ENCODE data around the gene OR8A1. TPM values are rescaled to one million over a fixed set of nuclear protein-coding genes. Genes with fewer than 3 reads are reported as not detected.
A peak's percentile ranks its signal among the peaks of the same experiment; 100 is the strongest.

Gene OR8A1
- total RNA-seq, 6 donors from 2014 or later = not detected

- Histone ChIP-seq H3K9me3 (no peaks in the 10 kb centered on the region), H3K27me3 (no peaks in the 10 kb centered on the region), H3K36me3 (no peaks in the 10 kb centered on the region), H3K27ac (no peak overlapping the region), H3K4me3 (no peak overlapping the region), H3K4me1 (no peaks in the 10 kb centered on the region)
- DNase-seq = no peak
- ATAC-seq (ENCODE audit: low FRiP score in 2 of 2) = peak in 1 of 2 donors; percentile 31
- 70 to 71% methylated on average over 9 to 10 of the region's 10 CpGs for WGBS, 2 donors
- no peak for TF ChIP-seq EP300 (IDR thresholded peaks at IDR 0.05)
- TF ChIP-seq CTCF (IDR thresholded peaks at IDR 0.05) = no peak
- no peak for TF ChIP-seq POLR2A (IDR thresholded peaks at IDR 0.05)
Observed at GRCh38 chr11:124612567-124613246, 42.9 kb downstream of the OR8A1 start.

- H3K9me3 ChIP-seq = no peaks in the 10 kb centered on the region
- H3K27ac ChIP-seq = no peak overlapping the region
Observed at GRCh38 chr11:124618863-124619262, 49.1 kb downstream of the OR8A1 start.

More at GRCh38 chr11:124618863-124619262, 49.1 kb downstream of the OR8A1 start:
- H3K4me1 ChIP-seq = peaks cover 6 to 12% (median 10%) of the 10 kb centered on the region in 4 donors
- H3K36me3 ChIP-seq = no peaks in the 10 kb centered on the region
- ATAC-seq (ENCODE audit: low FRiP score in 2 of 2) = no peak
- H3K4me3 ChIP-seq = no peak overlapping the region
- H3K27me3 ChIP-seq = no peaks in the 10 kb centered on the region
- DNase-seq = no peak
- 74 to 84% methylated on average over 5 of the region's 5 CpGs for WGBS, 2 donors
- TF ChIP-seq CTCF (IDR thresholded peaks at IDR 0.05) (no peak), POLR2A (IDR thresholded peaks at IDR 0.05) (no peak), POLR2AphosphoS5 (IDR thresholded peaks at IDR 0.05) (no peak), EP300 (IDR thresholded peaks at IDR 0.05) (no peak)

Small RNA genes lying within 50 kb of the gene (small RNA-seq; reads per million reads assigned to genes)
- gene OR8A3P = 0 reads per million in 4 donors

Other genes starting within 250 kb of the OR8A1 start
- gene OR8D2, start 249.8 kb upstream of the OR8A1 start, total RNA-seq = not detected
- gene OR8B2, start 185.5 kb upstream of the OR8A1 start, total RNA-seq = not detected
- not detected for gene OR8B3, start 171.0 kb upstream of the OR8A1 start, total RNA-seq
- not detected for gene OR8B4, start 145.1 kb upstream of the OR8A1 start, total RNA-seq
- gene OR8B8, start 124.3 kb upstream of the OR8A1 start, total RNA-seq = not detected
- not detected for gene OR8B12, start 26.3 kb upstream of the OR8A1 start, total RNA-seq
- gene PANX3, start 41.4 kb downstream of the OR8A1 start, total RNA-seq = not detected
- gene TBRG1, start 52.9 kb downstream of the OR8A1 start, total RNA-seq = 10 to 100 TPM; 42.3 to 66.6 (median 47.1) TPM
- gene SIAE, start 103.7 kb downstream of the OR8A1 start, total RNA-seq = 10 to 100 TPM; 21.6 to 42.7 (median 29.3) TPM
- gene SPA17, start 103.9 kb downstream of the OR8A1 start, total RNA-seq = 10 to 100 TPM in 2 of 6 donors, 1 to 10 TPM in 4; 3.6 to 28.0 (median 7.6) TPM
- gene NRGN, start 169.9 kb downstream of the OR8A1 start, total RNA-seq = 100 to 1,000 TPM in 1 of 6 donors, 10 to 100 TPM in 5; 30.9 to 111 (median 77.6) TPM
- gene VSIG2, start 182.3 kb downstream of the OR8A1 start, total RNA-seq = 10 to 100 TPM; 32.5 to 55.3 (median 40.2) TPM
- gene ESAM, start 192.3 kb downstream of the OR8A1 start, total RNA-seq = 100 to 1,000 TPM in 4 of 6 donors, 10 to 100 TPM in 2; 39.8 to 177 (median 128) TPM
- 10 to 100 TPM; 10.5 to 69.1 (median 14.0) TPM for gene MSANTD2, start 230.4 kb downstream of the OR8A1 start, total RNA-seq